Measurements from ENCODE around the gene WDR26. TPM values are rescaled to one million over a fixed set of nuclear protein-coding genes. Genes with fewer than 3 reads are reported as not detected.
A peak's percentile ranks its signal among the peaks of the same experiment; 100 is the strongest.
"Not testable (repeated sequence)": the region's sequence is repeated elsewhere in the genome, so short reads cannot be mapped to it uniquely, and the experiment has no call there.

Gene WDR26
- polyA plus RNA-seq, 12 donors: 35.6 to 389 (median 72.9) TPM

DNA sequence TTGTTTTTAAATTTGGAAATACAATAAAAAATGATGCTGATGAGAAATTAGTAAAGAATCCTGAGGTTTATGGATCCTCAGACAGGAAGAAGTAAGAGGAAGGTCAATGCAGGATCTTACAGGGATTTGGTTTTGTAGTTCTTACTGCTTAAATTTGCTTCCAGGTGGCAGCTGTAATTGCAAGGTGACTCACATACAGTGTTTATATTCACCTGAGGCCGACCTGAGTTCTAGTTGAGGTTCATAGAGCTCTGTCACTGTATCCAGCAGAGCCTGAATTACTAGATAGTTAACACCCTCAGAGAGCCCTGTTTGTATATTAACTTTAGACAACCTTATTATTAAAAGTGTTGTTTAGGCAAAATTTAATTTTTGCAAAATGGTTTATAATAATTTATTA, 1.4 kb upstream of the WDR26 start:
- DNase-seq: no peak

DNA sequence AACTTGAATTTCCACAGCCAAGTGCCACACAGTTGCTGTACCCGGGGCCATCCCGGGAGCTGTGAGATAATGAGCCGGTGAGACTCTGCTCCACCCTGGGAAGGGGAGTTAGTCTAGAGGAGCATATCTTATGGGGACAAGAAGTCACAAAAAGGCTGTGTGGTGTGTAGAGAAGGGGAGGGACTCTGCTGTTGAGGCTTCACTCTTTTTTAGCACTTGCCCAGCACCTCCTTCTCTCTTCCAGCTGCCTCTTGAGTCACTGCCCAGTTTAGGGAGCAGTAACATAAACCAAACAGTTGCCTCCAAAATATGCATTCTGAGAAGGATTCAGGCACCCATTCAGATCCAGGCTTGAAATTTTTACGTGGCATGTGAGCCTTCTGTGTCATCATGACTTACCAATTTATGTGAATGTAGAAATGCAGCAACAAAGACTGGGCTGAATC, 744 bp upstream of the WDR26 start:
- no peak for DNase-seq

- DNase-seq: no peak
Observed at GRCh38 chr1:224433701-224434672, 610 bp downstream of the WDR26 start.

- DNase-seq: no peak
Observed at GRCh38 chr1:224433041-224433691, 1.4 kb downstream of the WDR26 start.

DNA sequence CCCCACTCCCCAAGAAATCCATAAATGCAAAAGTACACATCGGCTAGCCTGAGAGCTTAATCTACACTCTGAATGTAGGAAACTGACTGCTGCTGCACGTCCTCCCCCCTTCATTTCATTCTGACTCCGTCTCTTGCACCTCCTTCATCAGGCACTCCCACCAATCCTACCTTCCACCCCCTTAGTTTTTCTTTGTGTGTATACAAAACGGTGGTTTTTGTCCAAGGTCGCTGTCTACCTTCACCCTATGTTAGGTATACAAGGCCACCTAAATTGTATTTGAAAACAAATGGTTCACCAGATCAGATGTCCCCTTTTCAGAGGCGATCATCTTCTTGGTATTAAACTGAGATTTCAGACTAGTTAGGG, 1.9 kb downstream of the WDR26 start:
- DNase-seq: peak; percentile 17

- DNase-seq: peak; percentile 29
Observed at GRCh38 chr1:224432146-224432545, 2.5 kb downstream of the WDR26 start.

DNA sequence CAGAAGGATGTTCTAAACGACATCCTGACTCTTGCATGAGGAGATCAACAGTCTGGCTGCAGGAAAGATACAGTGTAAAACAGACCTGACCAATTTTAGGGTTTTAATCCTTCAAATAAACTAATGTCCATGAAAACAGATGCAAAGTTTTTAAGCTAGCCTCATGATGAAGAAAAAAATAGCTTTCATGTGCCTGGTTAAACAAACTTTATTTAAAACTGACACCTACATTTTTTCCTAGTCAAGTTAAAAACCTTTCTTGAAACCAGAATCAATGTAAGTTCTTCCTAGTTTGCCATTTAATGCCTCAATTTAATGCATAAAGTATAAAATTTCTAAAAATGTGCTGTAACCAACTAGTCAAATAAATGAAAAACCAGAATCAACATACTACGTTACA, 2.9 kb downstream of the WDR26 start:
- DNase-seq: no peak

DNA sequence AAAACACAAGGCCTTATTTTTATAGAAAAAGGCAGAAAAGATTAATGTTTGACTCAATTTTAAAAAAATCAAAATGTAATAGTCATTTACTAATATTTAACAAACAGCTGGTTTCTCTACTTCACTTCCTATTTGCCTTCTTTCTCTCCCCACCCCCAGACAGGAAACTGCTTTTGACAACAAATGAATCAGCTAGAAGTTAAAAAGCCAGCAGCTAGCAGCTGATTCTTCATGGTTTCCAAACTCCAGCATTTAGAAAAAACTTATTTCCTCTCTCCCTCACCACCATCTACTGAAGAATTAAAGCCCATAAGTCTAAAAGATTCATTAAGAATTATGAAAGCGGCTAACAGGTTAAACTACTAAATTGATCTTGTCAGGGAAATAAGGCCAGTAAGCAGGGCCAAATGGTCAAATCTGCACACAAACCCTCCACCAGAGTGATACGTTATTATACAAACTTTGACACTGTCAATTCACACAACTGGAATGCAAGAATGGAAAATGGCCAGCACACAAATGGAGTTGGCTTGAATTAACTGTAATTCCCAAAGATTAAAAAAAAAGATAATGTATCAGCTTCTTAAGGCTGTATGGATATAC, 4.0 kb downstream of the WDR26 start:
- peak; percentile 35 for DNase-seq

GRCh38 chr1:224429616-224430326, 4.8 kb downstream of the WDR26 start:
- no peak for DNase-seq

- DNase-seq: not testable (repeated sequence)
Observed at GRCh38 chr1:224428713-224429112, 5.9 kb downstream of the WDR26 start.

GRCh38 chr1:224427346-224427745, 7.3 kb downstream of the WDR26 start:
- DNase-seq: no peak

DNA sequence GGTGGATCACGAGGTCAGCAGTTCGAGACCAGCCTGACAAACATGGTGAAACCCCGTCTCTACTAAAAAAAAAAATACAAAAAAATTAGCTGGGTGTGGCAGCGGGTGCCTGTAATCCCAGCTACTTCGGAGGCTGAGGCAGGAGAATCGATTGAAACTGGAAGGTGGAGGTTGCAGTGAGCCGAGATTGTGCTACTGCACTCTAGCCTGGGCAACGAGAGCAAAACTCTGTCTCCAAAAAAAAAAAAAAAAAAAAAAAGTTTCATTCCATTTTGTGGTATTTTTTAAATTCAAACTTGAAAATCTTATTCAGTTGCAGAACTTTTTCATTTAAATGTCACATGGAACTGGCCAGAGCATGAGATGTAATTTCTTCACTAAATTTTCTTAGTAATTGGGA, 7.7 kb downstream of the WDR26 start:
- DNase-seq: not testable (repeated sequence)

- no peak for DNase-seq
Observed at GRCh38 chr1:224425279-224425884, 9.2 kb downstream of the WDR26 start.

DNA sequence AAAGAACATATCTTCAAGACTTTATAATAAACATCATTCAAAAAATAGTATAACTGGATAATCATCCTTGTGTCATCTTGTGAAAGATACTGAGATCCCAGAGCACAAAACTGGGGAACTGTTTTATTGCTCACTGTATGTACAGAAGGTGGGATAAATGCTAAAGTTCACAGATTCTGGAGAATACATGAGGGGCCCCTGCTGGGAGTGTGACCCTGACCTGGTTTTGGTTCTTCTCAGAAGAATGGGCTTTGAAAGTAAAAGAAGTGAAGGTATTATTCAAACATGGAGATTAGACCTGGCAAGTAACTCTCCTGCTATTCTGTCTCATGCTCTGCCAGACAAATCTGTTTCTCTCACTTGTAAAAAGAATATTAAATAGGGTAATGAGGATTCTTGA, 14.5 kb downstream of the WDR26 start:
- no peak for DNase-seq

DNA sequence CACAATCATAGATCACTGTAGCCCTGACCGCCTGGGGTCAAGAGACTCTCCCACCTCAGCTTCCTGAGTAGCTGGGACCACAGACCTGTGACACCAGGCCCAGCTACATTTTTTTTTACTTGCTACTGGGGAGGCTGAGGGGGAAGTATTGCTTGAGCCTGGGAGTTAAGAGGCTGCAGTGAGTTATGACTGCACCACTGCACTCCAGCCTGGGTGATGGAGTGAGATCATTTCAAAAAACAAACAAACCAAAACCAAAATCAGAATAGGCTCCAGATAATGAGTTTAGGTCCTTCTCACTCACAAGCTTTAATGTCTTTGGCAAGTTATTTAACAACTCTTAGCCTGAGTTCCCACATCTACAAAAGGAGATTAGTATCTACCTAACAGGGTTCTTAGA, 22.8 kb downstream of the WDR26 start:
- DNase-seq: no peak

DNA sequence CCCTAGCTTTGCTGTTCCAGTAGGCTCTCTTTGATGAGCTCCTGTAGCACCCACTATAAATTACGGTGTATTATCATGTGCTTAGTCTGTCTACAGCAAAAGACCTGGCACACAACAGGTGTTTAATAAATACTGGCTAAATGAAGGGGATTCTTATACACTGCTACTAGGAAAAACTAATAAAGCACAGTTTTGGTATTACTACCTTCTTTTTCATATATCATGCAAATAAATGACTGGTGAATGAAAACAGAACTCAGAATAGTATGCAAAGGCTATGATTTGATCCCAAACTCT, 26.4 kb downstream of the WDR26 start:
- no peak for DNase-seq

GRCh38 chr1:224407571-224408293, 26.9 kb downstream of the WDR26 start:
- DNase-seq: no peak

- DNase-seq: no peak
Observed at GRCh38 chr1:224406216-224406615, 28.4 kb downstream of the WDR26 start.

DNA sequence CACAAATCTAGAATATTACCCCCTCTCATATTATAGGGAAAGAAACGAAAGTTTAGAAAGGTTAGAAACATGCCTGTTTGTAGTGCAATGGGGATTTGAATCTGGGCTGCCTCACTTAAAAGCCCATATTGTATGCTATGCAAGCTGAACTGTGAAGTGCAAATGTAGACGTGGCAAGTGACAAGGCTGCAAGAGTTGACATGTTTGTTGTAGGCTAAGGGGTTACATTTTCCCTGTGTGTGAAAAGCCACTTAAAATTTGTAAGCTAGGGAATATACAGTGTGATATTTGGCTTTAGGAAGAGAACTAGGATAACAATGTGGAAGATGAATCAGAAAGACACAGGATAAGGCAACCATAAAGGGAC, 29.0 kb downstream of the WDR26 start:
- no peak for DNase-seq

DNA sequence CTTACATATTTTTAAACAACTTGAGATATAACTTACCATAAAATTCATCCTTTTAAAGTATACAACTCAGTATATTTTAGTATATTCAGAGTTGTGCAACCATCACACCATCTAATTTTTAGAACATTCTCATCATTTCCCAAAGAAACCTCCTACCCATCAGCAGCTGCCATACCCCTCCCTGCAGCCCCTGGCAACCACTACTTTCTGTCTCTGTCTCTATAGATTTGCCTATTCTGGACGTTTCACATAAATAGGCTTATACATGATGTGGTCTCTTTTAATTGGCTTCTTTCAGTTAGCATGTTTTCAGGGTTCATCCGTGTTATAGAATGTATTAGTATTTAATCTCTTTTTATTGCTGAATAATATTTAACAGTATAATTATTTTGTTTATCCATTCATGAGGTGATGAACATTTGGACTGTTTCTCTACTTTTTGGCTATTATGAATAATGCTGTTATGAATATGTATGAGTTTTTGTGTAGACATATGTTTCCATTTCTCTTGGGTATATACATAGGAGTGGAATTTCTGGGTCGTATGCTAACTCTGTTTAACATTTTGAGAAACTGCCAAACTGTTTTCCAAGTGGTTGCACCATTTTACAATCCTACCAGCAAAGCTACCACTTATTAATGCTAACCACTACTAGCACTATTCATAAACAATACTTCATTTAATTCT, 29.5 kb downstream of the WDR26 start:
- no peak for DNase-seq
